GM19468 (cell line): Measurements from ENCODE around the gene CTNNA3.

ENCODE experiments used
- ATAC-seq: cut with Tn5 transposase; IDR thresholded peaks from one replicate; pipeline ENCODE4 v1.9.1; 2021; ENCODE audit warnings: mild to moderate bottlenecking, moderate library complexity, moderate number of reproducible peaks; ENCODE audit not compliant: unreplicated experiment; ENCODE audit errors: extremely low read depth

Gene CTNNA3

DNA sequence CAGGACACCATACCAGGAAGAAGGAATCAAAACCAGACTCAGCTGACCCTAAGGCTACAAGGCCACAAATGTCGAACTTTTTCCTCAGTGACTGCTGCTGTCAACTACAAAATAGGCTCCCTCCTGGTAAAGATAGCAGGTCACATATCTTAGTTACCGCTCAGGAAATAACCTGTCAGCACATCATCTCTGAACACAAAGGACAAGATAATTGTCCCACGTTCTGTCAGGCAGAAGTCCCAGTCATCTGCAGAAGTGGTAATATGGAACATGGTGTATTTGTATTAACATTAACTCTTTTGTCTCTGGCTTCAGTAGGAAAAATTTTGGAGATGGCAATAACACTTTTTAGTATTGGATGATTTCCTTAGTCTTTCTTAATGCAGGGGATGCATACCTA, 1400.4 kb downstream of the CTNNA3 start:
- ATAC-seq, result no peak

DNA sequence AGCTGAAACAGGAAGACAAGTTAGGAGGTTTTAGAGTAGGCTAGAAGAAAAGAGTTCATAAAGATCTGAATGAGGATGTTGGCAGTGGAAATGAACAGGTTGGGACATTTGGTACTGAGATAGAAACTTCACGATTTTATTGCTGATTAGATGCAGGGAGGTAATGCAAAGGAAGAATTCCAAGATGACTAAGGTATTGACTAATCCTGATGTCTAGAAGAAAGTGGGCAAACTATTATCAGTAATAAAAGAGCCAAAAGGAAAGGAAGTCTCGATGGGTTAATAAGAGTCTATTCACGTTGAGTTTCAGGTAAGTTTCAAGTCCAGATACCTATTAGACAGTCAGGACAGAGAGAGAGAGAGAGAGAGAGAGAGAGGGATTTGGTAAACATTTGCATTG, 1401.5 kb downstream of the CTNNA3 start:
- ATAC-seq, result no peak

DNA sequence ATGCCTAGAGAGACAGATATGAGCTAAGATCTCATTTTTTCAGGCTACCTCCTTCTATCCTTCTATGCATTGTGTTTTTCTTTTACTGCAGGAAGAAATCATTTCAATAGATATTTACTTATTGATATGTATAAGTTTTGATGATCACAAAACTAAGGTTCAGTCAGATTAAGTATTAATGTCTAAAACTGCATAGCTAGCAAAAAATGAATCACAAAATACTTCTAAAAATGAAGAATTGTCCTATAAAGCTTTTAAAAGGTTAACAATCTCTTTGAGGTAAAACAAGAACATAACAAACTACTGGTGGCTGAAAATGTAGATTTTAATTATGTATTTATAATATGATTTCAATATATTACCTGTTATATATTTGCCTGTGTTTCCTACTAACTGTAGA, 1403.1 kb downstream of the CTNNA3 start:
- ATAC-seq, result no peak

- no peak for ATAC-seq
Measured at GRCh38 chr10:66292456-66292855, 1403.5 kb downstream of the CTNNA3 start.

DNA sequence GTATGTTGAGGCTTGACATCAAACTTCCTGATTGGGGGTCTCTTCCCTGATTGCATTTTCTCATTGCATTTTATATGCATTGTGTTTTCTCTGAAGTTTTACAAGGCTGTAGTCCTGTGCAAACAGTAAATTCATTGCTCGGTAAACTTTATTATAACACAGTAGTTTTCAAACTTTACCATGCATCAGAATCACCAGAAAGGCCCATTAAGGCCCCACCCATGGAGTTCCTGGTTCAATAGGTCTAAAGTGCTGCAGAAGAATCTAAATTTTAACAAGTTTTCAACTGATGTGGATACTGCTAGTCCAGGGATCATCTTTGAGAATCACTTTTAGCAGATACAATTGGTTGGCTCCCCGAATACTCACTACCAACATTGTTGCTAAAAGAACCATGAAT, 1404.9 kb downstream of the CTNNA3 start:
- ATAC-seq, result no peak

DNA sequence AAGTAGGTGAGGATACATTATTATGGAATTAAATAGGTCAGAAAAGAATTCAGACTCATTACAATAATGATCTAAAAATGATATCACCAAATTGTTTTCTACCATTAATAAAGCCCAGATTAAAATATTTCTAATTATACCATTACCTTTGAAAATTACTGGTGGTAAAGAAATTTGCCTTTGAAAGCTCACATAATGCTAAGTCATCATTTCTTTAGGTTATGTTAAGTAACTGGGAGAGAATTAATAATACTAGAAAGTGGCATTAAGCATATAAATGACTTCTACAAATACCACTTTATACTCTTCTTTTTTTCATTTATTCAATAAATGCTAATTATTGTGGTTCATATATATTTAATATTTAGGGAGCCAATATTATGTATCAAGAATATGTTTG, 1411.4 kb downstream of the CTNNA3 start:
- ATAC-seq, result no peak

GRCh38 chr10:66283874-66284464, 1412.0 kb downstream of the CTNNA3 start:
- ATAC-seq, result no peak

DNA sequence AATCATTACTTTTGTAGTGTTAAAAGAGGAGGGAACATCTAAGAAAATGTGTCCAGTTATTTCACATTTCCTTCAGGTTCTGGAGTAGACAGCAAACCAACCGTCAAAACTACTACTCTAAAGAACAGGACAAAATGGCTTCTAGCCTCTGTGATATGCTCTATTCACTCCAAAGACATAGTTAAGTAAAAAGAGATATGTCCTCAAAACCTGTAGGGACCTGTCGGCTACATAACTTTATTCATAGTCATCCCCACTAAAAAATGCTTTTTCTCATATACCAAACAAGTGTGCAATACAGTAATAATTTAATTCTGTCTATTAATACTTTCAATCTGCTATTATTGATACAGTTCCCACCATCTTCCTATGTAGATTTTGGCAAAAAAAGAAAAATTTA, 1412.9 kb downstream of the CTNNA3 start:
- ATAC-seq, result no peak

DNA sequence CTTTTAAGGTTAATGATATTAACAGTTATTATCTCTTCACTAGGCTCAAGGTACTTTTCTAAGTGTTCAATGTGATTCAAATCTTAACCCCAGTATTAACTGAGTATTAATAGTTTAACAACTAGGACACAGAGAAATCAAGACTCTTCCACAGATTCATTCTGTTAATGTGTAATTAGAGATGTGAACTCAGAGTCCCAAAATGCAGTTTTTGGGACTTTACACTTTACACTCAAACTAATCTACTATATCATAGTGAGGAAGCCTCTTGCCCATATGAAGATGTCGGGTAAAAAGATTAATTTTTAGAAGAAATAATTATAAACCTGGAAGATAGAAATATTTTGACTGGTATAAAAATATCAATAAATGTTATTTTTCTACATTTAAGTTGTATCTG, 1414.7 kb downstream of the CTNNA3 start:
- no peak for ATAC-seq

DNA sequence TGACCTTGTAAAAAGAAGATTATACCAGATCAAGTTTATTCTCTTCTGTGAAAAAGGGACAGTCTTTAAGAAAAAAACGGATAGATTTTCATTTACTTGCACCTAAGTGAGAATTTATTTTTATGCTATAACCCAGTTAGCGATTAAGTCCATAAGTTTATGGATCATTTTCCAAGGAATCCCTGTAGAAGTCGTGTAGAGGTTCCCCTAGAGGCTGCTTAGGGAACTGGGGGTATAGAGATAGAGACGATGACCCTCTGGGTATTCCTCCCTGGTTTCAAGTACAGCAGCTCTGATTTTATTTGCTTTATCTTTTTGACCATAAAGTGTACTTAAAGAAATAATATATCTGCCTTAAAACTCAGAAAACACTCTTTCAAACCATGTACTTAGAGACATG, 1418.5 kb downstream of the CTNNA3 start:
- ATAC-seq, result no peak

- ATAC-seq, result no peak
Measured at GRCh38 chr10:66273966-66274519, 1422.0 kb downstream of the CTNNA3 start.

GRCh38 chr10:66265398-66265797, 1430.6 kb downstream of the CTNNA3 start:
- no peak for ATAC-seq

GRCh38 chr10:66259836-66260235, 1436.2 kb downstream of the CTNNA3 start:
- ATAC-seq, result no peak

DNA sequence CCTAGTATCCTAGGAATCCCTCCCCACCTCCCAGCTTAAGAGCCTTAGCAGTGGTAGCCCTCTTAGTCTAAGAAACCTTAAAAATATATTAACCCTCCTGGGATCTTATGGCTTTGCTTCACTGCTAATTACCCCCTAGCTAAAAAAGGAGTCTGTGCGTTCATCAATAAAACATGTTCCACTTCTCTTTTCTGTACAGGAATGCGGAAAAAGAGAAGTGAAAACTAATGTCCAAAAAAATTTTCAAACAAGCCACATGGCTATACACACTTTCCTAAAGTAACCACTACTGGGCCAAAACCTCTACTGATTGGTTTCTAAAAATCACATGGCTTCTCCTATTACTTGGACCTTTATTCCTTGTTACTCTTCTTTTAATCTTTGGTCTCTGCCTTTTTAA, 1437.3 kb downstream of the CTNNA3 start:
- no peak for ATAC-seq

DNA sequence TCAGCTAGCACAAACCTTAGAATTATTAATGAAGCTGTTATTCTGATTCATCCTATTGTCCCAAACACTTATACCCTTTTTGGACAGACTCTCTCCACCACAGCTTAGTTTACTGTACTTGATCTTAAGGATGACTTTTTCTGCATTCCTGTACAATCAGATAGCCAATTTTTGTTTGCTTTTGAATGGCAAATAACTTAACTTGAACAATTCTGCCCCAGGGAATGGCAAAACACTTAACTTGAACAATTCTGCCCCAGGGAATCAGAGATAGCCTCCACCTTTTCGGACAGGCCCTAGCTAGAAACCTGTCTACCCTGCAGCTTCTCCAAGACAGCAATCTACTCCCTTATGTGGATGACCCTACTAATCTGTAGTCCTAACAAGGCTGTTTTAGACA, 1438.2 kb downstream of the CTNNA3 start:
- ATAC-seq, result no peak

DNA sequence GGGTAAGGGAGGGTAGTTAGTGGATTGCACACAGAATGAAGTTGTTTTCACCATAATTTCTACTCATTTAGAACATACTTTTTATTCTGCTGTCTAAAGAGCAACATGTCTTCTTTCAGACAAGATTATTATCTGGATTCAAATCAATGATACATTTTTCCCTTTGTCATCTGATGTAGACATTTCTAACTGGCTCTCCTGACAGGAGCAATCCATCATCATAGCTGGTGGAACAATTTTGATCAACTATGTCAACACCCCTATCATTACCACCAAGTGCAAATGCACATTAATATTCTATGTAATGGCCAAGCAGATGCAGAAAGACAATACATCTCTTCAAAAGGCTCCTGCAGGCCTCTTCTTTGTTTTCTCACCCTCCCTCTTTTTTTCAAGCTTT, 1443.0 kb downstream of the CTNNA3 start:
- ATAC-seq, result no peak

- ATAC-seq, result no peak
Measured at GRCh38 chr10:66246177-66246576, 1449.8 kb downstream of the CTNNA3 start.

DNA sequence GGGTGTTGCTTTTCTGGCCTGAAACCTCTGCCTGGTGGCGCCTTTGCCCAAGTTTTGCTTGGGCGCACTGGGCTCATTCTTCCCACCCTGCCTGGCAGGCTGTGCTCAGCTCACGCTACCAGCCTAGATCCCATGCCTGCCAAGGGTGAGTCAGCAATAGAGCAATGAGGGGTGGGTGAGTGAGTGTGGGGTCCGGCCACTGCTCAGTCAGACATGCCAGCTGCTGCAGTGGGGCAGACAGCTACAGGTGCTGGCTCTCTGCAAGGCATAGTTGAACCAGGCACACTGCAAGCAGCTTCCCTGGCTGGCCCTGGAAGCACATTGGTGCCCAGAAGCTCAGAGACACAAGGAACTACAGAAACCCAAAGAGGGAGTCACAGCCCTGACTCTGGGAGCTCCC, 1451.0 kb downstream of the CTNNA3 start:
- ATAC-seq, result no peak

- ATAC-seq, result no peak
Measured at GRCh38 chr10:66242885-66243284, 1453.1 kb downstream of the CTNNA3 start.

DNA sequence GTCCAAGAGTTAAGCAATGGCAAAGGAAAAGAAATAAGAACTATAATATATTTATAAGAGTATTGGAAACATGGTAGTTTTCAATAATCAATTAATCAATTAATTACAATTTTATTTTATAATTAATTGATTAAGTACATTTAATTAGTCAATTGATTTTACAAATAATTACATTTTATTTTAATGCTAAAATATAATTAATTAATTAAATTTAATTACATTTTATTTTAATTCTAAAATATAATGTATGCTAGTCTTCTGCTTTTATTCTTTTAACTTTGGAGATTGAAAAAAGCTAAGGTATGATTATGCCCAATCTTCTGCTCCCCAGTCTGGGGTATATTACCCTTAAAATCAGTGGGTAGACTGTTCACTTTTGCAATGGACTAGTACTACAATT, 1456.9 kb downstream of the CTNNA3 start:
- no peak for ATAC-seq

DNA sequence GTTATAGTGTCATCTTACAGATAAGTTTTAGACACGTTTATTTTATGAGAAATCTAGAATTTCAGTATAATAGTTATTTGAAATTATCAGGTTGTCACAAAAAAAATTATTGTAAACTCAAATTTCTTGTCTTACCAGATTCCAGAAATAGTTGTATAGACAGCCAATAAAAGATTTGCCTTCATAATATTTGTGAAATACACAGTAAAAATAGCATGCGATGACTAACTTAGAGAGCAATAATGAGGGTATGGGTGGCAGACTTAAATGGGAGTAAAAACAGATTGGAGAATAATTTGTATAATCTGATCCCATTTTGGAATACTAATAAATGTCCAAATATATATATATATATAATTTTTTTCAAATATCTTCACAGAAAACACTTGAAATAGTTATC, 1457.7 kb downstream of the CTNNA3 start:
- ATAC-seq, result no peak

DNA sequence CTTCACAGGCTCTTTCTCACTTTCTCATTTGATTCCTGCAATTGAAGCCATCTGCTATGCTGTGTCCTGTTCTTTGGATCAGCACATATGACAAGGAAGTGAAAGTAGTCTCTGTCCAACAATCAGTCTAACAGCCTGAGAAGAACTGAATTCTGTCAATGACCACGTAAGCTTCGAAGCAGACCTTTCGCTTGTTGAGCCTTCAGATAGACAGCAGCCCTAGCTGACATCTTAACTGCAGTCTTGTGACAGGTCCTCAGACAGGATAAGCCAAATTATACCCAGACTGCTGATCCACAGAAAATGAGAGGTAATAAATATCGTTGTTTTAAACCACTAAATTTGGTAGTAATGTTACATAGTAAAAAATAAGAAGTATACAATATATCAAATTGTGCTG, 1461.1 kb downstream of the CTNNA3 start:
- ATAC-seq, result no peak

GRCh38 chr10:66228887-66229286, 1467.1 kb downstream of the CTNNA3 start:
- ATAC-seq, result no peak
